Measurements from ENCODE around the gene FREM2.

DNA sequence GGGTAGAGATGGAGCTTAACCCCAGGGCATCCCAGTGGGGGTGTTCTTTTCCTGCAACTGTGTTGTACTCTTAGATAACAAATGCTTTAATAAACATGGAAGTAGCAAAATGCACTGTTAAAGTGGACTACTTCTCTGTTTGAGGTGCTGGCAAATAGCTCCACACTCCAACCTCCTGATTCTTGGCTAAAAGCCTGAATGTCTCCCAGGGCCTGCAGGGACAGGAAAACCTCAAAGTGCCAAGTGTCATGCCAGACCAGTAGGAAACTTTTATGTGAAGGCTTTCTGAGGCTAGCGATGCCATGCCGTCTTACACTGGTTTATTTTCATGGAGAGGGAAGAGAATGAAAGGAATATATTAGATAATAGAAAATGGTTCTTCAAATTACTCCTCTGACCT is 6.8 kb downstream of the FREM2 start:
- no peak for TF ChIP-seq EZH2 (IDR thresholded peaks at IDR 0.05; ENCODE audit: borderline replicate concordance, low read depth, low read length, poor library complexity, severe bottlenecking)
- TF ChIP-seq, protein P1, sequence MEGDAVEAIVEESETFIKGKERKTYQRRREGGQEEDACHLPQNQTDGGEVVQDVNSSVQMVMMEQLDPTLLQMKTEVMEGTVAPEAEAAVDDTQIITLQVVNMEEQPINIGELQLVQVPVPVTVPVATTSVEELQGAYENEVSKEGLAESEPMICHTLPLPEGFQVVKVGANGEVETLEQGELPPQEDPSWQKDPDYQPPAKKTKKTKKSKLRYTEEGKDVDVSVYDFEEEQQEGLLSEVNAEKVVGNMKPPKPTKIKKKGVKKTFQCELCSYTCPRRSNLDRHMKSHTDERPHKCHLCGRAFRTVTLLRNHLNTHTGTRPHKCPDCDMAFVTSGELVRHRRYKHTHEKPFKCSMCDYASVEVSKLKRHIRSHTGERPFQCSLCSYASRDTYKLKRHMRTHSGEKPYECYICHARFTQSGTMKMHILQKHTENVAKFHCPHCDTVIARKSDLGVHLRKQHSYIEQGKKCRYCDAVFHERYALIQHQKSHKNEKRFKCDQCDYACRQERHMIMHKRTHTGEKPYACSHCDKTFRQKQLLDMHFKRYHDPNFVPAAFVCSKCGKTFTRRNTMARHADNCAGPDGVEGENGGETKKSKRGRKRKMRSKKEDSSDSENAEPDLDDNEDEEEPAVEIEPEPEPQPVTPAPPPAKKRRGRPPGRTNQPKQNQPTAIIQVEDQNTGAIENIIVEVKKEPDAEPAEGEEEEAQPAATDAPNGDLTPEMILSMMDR (conservative IDR thresholded peaks at IDR 0.05; ENCODE audit: low read depth, low read length), result no peak
